Measurements from ENCODE around the gene NOBOX.
"Not testable (repeated sequence)": the region's sequence is repeated elsewhere in the genome, so short reads cannot be mapped to it uniquely, and the experiment has no call there.

Gene NOBOX

DNA sequence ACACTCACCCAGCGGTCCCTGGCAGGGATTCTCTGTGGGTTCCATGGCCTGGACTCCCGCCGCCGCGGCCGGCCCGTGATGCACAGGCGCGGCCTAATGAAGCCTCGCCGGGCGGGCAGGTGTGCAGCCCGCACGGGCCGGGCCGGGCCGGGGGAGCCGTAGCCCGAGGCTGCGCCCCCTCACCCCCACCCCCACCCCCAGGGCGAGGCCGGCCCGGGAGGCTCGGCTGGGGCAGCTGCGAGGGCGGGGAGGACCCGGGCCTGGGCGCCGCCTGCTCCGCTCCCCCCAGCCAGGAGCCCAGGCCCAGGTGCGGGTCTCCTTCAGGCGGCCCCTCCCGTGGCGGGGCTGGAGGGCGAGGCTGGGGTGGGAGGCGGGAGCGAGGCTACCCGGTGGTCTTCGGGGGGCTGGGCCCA, at the start of gene NOBOX:
Gene NOBOX, minus strand, starts transcription at position 45 of the 413 bp plus-strand sequence.
- in situ Hi-C loops (cut with MboI; ENCODE audit: low sequenced_read_pairs): no loop called here

DNA sequence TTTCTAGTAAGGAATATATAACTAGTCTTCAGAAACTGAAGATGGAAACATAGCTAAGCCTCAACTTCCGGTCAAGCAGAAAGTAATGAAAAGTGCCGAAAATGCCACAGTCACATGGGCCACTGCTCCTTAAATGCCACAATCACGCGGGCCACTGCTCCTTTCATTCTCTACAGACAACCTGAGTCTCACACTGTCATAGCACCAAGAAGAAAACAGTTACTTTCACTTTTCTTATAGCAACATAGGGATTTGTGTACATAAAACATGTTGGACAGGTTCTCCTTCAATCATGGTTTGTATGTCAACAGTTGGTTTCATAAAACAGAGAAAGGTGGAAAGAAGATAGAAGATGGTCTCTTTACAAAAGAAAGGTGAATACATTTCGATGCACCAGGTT, 48.6 kb upstream of the NOBOX start:
- in situ Hi-C loops (cut with MboI; ENCODE audit: low sequenced_read_pairs): no loop called here

DNA sequence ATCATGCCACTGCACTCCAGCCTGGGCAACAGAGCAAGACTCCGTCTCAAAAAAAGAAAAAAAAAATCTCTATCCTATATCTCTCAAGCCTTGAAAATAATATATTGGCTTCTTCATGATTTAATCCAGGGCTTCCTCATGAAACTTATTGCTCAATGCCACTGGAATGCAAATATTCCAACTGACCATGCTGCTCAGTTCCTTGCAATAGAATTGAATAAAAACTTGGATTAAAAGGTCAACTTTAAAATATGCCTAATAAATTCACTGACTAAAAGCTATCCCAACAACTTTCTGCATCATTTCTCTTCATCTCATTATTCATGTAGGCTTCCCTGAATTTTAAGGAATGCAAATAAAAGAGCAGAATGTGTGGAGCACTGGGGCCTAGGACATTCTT, 42.1 kb upstream of the NOBOX start:
- in situ Hi-C loops (cut with MboI; ENCODE audit: low sequenced_read_pairs): no loop called here

DNA sequence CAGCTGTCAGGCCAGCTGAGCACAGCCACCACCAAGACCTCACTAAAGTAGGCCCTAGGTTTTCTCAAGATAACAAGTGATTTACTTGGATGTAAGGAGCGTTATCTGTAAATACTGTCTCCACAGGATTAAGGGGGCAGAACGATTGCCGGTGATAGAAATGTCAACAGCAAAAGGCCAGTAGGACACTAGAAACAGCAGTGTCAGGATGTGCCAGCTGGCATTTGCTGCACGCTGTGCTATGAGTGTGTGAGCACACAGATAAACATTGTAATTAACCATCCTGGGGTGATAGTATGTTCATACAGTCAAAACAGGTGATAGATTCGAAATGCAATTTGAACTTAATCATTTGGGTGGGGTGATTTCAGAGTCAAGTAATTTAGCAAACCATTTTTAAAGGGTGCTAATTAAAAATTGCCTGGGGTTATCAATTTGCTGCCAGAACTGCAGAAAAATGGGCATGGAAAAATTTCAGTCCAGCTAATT, 36.3 kb upstream of the NOBOX start:
- in situ Hi-C loops (cut with MboI; ENCODE audit: low sequenced_read_pairs): no loop called here

DNA sequence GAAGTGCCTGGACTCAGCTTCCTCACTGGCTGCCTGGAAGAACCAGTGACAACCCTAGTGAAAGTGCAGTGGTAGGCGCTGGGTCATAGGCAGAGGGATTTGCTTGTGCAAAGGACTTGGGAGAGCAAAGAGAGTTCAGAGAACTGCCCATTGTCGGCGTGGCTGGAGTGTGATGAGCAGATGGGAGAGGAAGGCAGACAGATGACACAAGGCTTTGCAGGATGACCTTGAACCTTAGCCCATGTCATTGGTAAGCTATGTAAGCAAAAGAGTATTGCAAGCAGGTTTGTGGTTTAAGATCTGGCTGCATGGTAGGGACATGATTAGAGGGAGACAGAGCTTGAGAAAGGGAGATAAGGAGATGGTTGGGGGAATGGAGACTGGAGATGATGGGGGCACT, 35.3 kb upstream of the NOBOX start:
- in situ Hi-C loops (cut with MboI; ENCODE audit: low sequenced_read_pairs): no loop called here

DNA sequence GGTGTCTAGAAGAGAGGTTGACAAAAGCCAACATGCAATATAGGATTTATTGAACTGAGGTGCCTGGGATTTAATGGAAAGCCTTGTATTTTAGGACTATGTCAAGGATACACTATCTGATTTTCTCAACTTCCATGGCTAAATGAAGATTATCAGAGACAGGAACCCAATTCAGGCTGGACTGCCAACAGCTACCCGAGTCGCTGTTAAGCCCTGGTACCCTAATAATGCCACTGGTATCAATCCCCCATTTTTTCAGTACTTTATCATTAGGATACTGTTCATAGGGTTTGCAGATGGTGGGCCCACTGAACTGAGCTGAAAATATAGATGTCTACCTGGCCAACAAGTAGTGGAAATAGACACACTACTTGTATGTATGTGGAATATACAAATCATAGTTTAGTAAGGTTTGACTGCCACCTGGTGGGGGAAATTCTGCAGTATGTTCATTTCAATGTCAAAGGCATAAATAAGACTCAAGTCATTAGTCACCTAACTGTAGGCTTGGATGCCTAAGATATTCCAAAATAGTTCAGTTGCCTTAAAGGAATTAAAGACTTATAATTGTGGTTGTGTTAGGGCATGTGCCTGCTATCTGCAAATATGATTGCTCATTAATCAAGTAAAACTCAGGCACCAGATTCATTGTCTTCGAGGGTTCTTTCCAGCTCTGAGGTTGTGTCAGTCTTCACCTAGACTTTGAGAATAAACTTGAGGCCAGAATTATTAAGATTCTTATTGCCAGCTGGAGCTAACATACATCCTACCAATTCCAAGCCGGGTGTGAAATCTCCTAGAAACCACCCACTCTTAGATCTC, 34.1 kb upstream of the NOBOX start:
- in situ Hi-C loops (cut with MboI; ENCODE audit: low sequenced_read_pairs): no loop called here

DNA sequence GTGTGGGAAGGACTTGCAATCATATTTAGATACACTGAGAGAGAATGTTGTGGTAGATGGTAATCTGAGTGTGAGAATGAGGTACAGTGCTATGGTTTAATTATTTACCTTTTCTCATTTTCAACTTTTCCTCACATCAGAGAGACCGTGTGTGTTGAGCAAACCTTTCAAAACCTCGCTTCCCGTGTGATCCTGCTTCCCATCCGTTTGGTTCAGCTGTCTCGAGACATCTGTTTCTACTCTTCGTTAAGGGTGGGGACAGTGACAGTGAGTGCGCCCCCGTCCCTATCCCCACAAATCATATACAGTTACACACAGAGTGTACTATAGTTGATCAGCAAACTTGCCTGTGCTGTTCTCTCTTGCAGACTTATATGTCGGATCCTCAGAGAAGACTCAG, 33.0 kb upstream of the NOBOX start:
- in situ Hi-C loops (cut with MboI; ENCODE audit: low sequenced_read_pairs): no loop called here

DNA sequence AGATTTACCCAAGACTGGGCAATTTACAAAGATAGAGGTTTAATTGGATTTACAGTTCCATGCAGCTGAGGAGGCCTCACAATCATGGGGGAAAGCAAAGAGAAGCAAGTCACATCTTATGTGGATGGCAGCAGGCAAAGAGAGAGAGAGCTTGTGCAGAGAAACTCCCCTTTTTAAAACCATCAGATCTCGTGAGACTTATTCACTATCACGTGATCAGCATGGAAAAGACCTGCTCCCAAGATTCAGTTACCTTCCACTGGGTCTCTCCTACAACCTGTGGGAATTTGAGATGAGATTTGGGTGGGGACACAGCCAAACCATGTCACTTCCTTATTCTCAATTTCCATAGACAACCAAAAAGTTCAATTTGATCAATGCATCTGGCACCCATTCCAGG, 24.9 kb upstream of the NOBOX start:
- in situ Hi-C loops (cut with MboI; ENCODE audit: low sequenced_read_pairs): no loop called here

DNA sequence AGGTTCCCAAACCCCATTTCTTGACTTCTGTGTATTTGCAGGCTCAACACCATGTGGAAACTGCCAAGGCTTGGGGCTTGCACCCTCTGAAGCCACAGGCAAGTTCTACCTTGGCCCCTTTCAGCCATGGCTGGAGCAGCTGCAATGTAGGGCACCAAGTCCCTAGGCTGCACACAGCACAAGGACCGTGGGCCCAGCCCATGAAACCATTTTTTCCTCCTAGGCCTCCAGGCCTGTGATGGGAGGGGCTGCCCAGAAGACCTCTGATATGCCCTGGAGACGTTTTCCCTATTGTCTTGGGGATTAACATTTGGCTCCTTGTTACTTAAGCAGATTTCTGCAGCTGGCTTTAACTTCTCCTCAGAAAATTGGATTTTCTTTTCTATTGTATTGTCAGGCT, 24.0 kb upstream of the NOBOX start:
- in situ Hi-C loops (cut with MboI; ENCODE audit: low sequenced_read_pairs): not testable (repeated sequence)

DNA sequence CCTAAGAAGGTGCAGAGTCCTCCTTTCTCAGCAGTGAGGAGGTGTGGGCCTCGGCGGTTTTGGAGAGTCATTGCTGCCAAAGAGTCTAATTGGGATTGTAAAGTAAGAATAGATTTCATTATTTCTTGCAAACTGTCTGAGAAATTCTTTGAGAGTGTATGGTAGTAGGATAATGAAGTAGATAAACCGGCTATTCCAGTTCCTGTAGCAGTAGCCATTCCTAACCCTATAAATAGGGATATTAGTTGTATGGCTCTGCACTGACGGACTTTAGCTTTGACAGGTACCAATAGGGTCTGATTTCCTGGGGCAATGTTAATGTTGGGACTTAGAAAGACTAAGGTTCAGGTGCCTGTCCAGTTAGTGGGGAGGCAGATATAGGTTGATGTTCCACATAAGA, 15.4 kb upstream of the NOBOX start:
- in situ Hi-C loops (cut with MboI; ENCODE audit: low sequenced_read_pairs): not testable (repeated sequence)

DNA sequence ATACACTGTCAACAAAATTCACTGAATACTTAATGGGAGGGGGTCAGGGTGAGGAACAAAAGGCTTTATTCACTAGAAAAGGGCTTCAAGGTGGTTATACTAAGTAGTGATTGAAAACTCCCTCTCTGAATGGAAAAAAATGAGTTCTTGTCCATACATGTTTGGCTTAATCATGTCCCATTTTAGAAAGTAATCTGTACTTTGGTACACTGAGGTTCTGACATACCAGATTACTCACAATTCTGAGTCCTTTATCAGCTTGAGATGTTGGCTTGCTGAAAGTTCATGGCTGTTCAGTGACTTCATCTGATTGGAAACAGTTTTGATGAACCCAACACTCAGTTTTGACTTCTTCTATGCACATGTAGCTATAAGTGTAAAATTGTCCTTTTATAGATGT, 12.8 kb upstream of the NOBOX start:
- in situ Hi-C loops (cut with MboI; ENCODE audit: low sequenced_read_pairs): no loop called here

DNA sequence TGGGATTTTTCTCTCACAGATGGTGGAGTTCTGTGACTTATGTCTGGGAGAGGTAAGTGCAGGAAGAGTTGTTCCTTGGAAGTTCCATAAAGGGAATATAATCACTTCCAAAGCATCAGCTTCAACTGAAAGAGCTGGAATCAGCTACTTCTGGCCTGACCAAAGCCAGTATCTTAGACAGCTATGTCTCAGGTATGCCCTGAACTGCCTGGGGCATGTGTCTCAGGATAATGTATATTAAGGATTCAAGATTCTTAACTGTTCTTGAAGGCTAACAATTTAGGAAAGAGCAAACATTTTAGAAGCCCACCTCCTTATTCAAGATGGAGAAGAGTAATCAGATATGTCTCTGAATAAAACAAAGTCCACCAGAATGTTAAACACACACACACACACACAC, 12.4 kb upstream of the NOBOX start:
- in situ Hi-C loops (cut with MboI; ENCODE audit: low sequenced_read_pairs): no loop called here

DNA sequence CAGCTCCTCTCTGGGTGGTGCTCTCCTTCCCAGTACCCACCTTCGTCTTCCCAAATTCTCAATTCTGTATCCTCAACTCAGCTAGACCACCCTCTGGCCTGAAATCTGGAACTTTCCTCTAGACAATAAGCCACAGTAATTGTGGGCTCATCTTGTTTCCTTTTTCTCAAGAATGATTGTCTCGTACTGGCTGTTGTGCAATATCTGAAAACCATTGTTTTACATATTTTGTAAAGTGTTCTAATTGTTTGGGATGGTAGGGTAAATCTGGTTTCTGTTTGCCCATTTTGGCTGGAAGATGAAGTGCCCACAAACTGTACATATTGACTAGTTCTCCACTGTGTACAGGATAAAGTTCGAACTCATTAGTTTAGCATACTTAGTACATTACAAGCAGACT, 11.3 kb upstream of the NOBOX start:
- in situ Hi-C loops (cut with MboI; ENCODE audit: low sequenced_read_pairs): no loop called here

DNA sequence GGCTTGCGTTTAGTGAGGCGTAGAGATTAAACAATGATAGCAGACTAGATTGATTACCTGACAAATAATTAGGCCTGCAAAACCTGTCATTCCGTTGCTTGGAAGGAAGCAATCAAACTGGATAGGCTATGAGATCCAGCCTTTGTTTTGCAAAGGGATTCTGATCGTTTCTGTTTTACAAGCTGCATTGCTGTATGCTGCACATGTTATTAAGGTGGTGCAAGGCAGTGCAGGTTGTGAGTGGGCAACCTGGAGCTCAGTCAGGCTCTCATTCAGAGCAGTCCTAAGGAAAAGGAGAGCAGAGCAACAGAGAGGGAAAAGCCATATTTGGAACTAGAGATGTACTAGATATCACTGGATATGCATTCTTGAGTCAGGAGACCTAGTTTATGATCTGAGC, 6.9 kb upstream of the NOBOX start:
- in situ Hi-C loops (cut with MboI; ENCODE audit: low sequenced_read_pairs): no loop called here

DNA sequence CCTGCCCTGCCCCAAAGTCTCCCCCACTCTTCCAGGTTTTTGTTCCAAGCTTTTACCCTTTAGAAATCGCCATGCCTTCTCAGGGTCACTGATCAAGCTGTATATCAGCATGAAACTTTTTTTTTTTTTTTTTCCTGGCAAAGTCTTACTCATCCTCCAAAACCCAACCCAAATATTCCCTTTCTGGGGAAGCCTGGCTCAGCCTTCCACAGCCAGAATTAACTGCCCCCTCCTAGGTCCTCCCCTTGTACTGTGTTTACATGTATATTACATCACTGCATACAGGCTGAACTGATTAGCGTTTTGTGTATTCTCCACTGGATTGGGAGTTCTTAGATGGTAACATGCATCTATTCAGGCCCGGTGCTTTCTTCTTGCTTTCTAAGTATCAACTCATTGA, 4.6 kb upstream of the NOBOX start:
- in situ Hi-C loops (cut with MboI; ENCODE audit: low sequenced_read_pairs): no loop called here

DNA sequence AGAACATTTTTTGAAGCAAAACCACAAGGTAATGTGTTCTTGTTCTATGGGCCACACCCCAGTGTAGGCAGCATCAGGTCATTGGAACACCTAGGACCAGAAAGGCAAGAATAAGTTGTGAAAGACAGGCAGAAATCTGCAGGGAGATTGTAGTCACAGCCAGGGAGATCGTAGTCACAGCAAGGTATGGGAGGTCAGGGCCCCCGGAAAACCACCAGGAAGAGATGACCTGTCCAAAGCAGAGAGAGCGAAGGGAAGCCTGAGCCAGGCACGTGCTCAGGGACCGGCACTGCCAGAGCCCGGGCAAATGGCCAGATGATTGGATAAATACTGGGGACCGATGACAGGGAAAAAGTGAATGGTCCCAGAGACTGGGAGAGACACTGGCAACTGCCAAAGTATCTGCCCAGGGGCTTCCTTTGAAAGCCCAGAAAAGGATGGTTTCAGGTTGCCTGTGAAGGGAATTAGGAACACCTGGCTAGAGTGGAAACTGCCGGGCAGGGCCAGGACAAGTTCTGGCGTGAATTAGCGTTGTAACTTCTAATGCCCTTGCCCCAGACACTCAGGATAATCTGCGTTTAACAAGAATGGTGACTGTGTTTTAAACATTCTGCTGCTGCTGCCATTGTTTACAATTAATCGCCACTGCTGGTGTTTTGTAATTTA, 3.9 kb upstream of the NOBOX start:
- in situ Hi-C loops (cut with MboI; ENCODE audit: low sequenced_read_pairs): no loop called here

DNA sequence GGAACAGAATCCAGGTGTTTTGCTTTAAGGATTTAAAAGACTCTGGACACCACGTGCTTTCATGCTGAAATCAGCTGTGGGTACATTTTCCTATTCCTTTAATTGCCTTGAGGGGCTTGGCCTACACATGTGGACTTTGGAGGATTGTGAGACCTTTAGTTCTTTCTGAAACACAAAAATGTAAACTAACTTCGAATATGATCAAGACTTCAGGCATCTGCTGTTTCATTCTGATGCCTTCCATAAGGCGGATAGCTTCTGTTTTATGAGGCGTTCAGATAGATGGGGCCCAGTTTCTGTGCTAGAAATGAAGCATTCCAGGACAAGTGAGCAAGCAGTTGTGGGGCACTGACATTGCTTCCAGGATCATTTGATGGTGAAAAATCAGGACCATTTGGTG, 1.5 kb upstream of the NOBOX start:
- in situ Hi-C loops (cut with MboI; ENCODE audit: low sequenced_read_pairs): no loop called here

DNA sequence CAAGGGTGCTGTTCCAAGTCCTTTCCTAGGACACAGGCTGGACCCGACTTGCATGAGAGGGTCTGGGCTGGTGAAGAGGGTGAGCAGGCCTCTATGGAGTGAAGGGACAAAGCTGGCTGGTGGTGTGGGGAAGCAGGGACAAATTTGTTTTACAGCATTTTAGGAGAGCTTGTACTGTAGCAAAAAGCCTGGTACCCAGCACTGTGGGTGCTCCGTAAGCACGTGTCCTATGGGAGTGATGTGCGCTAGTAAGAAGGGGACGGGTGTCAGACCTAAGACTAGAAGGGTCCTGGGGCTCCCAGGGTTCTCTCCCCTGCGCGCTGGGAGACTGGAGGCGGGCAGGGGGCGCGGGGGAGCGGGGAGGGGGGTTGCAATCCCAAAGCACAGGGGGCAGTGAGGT, 391 bp downstream of the NOBOX start:
- in situ Hi-C loops (cut with MboI; ENCODE audit: low sequenced_read_pairs): no loop called here

DNA sequence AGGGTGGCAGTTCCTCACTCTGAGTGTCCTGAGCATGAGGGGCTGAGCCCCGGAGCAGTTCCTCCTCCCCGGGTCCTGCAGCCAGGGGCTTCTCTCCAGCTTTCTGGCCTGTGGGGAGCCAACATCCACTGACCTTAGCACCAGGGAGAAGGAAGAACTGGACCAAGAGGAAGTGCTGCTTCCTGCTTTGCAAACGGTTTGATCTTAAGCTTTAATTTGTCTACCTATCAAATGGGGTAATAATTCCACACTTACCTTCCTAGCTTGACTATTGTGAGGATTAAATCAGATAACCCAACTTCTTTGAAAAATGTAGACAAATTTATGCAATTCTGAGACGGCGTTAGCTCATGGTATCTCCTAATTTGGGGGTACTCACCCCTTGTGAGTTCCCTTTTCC, 2.0 kb downstream of the NOBOX start:
- in situ Hi-C loops (cut with MboI; ENCODE audit: low sequenced_read_pairs): no loop called here

DNA sequence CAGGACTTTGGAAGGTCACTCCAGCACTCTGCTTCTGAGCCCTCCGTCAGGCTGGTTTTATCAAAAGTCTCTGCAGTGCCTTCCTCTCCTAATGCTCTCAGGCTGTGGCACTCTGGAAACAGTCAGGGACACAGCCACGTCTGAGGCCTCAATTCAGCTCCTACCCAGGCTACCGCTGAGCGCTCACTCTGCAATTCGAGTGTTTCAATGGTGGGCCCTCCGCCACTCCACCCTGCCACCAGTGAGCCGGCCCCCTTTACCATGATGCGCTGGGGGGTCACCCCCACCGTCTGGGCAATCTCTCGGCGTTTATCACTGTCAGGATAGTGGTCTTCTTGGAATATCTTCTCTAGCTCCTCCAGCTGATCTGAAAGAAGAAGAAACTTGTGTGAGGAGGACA, 3.5 kb downstream of the NOBOX start:
- in situ Hi-C loops (cut with MboI; ENCODE audit: low sequenced_read_pairs): no loop called here

DNA sequence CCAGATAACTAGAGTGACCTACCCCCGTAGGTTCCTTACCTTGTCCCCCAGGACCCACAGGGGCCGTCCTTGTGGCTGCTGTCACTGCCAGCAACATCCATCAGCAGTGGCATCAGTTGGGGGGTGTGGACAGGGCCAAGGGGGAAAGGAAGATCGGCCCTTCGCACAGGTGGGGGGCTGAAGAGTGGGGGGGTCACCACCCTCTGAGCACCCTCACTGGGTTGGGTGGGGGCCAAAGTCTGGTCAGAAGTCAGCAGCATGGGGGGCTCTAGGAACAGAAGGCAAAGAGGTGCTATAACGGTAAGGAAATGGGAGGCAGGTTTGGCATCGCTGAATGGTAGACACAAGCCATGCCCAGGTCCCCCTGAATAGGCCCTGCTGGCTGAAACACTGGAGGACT, 4.6 kb downstream of the NOBOX start:
- in situ Hi-C loops (cut with MboI; ENCODE audit: low sequenced_read_pairs): no loop called here

DNA sequence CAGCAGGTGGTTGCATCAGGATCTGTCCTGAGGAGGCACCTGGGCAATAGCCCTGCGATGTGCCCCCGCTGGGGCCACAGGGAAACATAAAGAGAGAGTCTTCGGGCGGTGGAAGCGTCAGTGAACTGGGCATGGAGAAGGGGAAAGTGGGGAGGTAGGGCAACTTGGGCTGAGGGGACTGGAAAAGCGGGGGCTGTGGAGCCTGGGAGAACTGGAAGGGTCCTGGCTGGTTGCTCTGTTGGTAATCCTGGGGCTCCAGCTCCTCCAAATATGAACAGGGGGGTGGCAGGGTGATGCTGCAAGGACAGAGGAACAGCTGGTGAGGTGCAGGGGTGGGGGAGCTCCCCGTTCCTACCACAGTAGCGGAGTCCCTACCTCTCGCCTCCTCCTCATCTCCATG, 5.2 kb downstream of the NOBOX start:
- in situ Hi-C loops (cut with MboI; ENCODE audit: low sequenced_read_pairs): no loop called here

DNA sequence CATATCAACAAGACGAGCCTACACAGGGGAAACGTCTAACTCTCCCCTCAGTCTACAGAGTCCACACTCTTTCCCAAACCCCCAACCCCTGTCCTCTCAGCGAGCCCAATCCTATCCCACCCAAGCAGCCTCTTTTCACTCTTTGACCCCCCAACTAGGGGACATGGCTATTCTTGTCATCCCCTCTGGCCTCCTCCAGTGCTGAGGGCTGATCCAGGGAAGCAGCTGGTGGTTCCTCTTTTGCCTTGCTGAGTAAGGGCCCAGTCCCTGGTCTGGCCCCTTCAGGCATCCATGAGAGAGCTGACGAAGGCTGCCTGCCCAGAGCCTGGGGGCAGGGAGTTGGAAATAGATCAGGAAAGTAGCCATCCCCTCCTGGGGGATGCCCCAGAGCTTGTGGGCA, 6.4 kb downstream of the NOBOX start:
- in situ Hi-C loops (cut with MboI; ENCODE audit: low sequenced_read_pairs): no loop called here
